Mucosa of rectum (tissue), 2 donors: ENCODE results near the gene SP2.

ENCODE experiments used
- H3K27ac ChIP-seq, 2 donors: one replicate each; pipeline ENCODE4 v1.7.0; 2013; ENCODE audit warnings: inconsistent platforms in 2 of 2, low read depth in 2 of 2, low read length in 2 of 2
- H3K27me3 ChIP-seq, 2 donors: one replicate each; pipeline ENCODE4 v1.7.0; 2013; ENCODE audit warnings: low read length in 2 of 2; ENCODE audit not compliant: control insufficient read depth in 2 of 2, insufficient read depth in 2 of 2
- H3K36me3 ChIP-seq, 2 donors: one replicate each; pipeline ENCODE4 v1.7.0; 2013; ENCODE audit warnings: low read length in 2 of 2; ENCODE audit not compliant: control insufficient read depth in 2 of 2, insufficient read depth in 2 of 2
- H3K4me1 ChIP-seq, 2 donors: one replicate each; pipeline ENCODE4 v1.7.0; 2013; ENCODE audit warnings: low read length in 2 of 2, mild to moderate bottlenecking in 1 of 2; ENCODE audit not compliant: control insufficient read depth in 2 of 2, insufficient read depth in 2 of 2
- H3K4me3 ChIP-seq, 2 donors: one replicate each; pipeline ENCODE4 v1.7.0; 2013; ENCODE audit warnings: low read length in 2 of 2
- H3K9ac ChIP-seq, 2 donors: one replicate each; pipeline ENCODE4 v1.7.0; 2013; ENCODE audit warnings: low read length in 2 of 2, low read depth in 1 of 2, mild to moderate bottlenecking in 1 of 2
- H3K9me3 ChIP-seq, 2 donors: one replicate each; pipeline ENCODE4 v1.7.0; 2013; ENCODE audit warnings: low read length in 2 of 2; ENCODE audit not compliant: control insufficient read depth in 2 of 2
- donor health status: healthy.
- donor health status: Normal muscosa, but diverticular disease.

SP2 gene

GRCh38 chr17:47949197-47949759 lies 53.2 kb downstream of the SP2 start:
- Histone ChIP-seq H3K4me1 (peaks cover 63 to 68% of the 10 kb centered on the region in 2 donors), H3K4me3 (peak overlapping the region; percentile 58 to 59), H3K27me3 (no peaks in the 10 kb centered on the region), H3K9ac (peak overlapping the region; percentile 54 to 63), H3K9me3 (no peaks in the 10 kb centered on the region), H3K27ac (peak overlapping the region; percentile 79 to 83), H3K36me3 (peaks cover 31 to 37% of the 10 kb centered on the region in 2 donors)

DNA sequence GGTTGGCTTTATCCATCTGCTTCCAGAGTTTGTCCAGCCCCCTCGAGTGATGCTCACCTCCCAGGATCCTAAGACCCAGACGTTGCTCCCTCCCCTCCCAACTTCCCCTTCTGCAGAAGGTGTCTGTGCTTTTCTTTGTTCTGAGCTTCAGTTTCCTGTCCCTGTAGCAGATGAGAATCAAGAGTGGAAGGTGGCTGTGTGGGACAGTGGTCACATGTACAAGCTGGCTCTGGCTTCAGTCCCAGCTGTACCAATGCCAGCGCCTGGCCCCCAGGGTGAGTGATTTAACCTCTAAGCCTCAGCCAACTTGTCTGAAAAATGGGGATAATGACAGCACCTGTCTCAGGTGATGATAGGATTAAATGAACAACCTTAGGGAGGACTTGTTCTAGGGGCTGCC lies 53.9 kb downstream of the SP2 start:
- H3K4me3 ChIP-seq = peak overlapping the region; percentile 58 to 59
- no peaks in the 10 kb centered on the region for H3K9me3 ChIP-seq
- no peaks in the 10 kb centered on the region for H3K27me3 ChIP-seq
- peak overlapping the region; percentile 54 to 63 for H3K9ac ChIP-seq
- peaks cover 58 to 64% of the 10 kb centered on the region in 2 donors for H3K4me1 ChIP-seq
- H3K36me3 ChIP-seq = peaks cover 35 to 41% of the 10 kb centered on the region in 2 donors
- peak overlapping the region; percentile 79 to 83 for H3K27ac ChIP-seq

- Histone ChIP-seq H3K27ac (peak overlapping the region; percentile 79 to 83), H3K4me3 (no peak overlapping the region), H3K4me1 (peaks cover 59 to 61% of the 10 kb centered on the region in 2 donors), H3K36me3 (peaks cover 35 to 41% of the 10 kb centered on the region in 2 donors), H3K9me3 (no peaks in the 10 kb centered on the region), H3K9ac (peak overlapping the region; percentile 41 to 63), H3K27me3 (no peaks in the 10 kb centered on the region)
Measured at GRCh38 chr17:47950448-47950847, 54.4 kb downstream of the SP2 start.

GRCh38 chr17:47952171-47953021 lies 56.4 kb downstream of the SP2 start:
- H3K4me3 ChIP-seq = peak overlapping the region; percentile 41 to 56
- H3K4me1 ChIP-seq = peaks cover 46 to 49% of the 10 kb centered on the region in 2 donors
- no peaks in the 10 kb centered on the region for H3K27me3 ChIP-seq
- H3K27ac ChIP-seq = peak overlapping the region; percentile 96 to 99
- peak overlapping the region; percentile 56 to 99 for H3K9ac ChIP-seq
- no peaks in the 10 kb centered on the region for H3K9me3 ChIP-seq
- peaks cover 37 to 39% of the 10 kb centered on the region in 2 donors for H3K36me3 ChIP-seq

- Histone ChIP-seq H3K4me3 (peak overlapping the region; percentile 65 to 94), H3K36me3 (peaks cover 30 to 33% of the 10 kb centered on the region in 2 donors), H3K27me3 (no peaks in the 10 kb centered on the region), H3K4me1 (peaks cover 46 to 50% of the 10 kb centered on the region in 2 donors), H3K9ac (peak overlapping the region; percentile 71 to 99), H3K27ac (peak overlapping the region; percentile 96 to 99), H3K9me3 (no peaks in the 10 kb centered on the region)
Measured at GRCh38 chr17:47953909-47954308, 57.9 kb downstream of the SP2 start.

GRCh38 chr17:47955497-47956461 lies 59.7 kb downstream of the SP2 start:
- H3K9ac ChIP-seq = peak overlapping the region; percentile 95 to 99

DNA sequence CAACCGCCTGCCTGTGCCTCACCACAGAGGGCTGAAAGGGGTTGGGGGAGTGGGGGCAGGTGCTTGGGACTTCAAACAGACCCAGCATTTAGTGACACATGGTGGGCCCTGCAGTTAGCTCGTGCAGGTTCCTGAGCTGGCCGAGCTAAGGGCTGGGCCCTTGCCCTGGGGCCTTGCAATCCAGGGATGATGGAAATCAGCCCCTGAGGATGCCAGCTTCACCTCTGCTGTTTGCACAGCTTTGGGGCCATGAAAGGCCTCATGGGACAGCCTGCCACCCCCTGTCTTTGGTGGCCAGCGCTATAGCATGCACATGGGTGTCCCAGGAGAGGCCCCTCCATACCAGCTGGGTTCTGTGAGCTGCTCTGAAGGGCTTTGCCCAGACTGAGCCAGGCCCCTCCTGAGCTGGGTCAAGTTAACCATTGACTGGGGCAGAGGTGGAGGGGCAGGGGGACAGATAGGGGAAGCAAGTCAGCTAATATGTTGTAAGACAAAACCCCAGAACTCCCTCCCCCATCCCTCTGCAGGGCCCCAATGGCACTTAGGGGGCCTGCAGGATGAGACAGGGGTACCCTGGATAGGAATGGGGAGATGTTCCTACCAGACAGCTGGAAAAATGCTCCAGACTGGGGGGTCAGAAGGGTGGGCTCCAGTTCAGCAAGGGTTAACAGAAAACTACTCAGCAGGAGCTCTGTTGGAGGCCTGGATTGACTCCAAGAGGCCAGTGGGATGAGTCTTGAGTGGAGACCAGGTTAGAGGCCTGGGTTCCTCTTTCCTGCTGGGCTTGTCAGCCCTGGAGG lies 61.0 kb downstream of the SP2 start:
- peaks cover 34 to 49% of the 10 kb centered on the region in 2 donors for H3K4me1 ChIP-seq
- peak overlapping the region; percentile 94 to 97 for H3K4me3 ChIP-seq
- peaks cover 18 to 20% of the 10 kb centered on the region in 2 donors for H3K36me3 ChIP-seq
- H3K9ac ChIP-seq = peak overlapping the region; percentile 95 to 99
- H3K27me3 ChIP-seq = no peaks in the 10 kb centered on the region
- H3K27ac ChIP-seq = peak overlapping the region; percentile 96 to 99
- no peaks in the 10 kb centered on the region for H3K9me3 ChIP-seq

More at GRCh38 chr17:47955497-47956461, 59.7 kb downstream of the SP2 start:
- Histone ChIP-seq H3K36me3 (peaks cover 18 to 26% of the 10 kb centered on the region in 2 donors), H3K27me3 (no peaks in the 10 kb centered on the region), H3K4me3 (peak overlapping the region; percentile 94 to 97), H3K9me3 (no peaks in the 10 kb centered on the region), H3K27ac (peak overlapping the region; percentile 96 to 99), H3K4me1 (peaks cover 38 to 48% of the 10 kb centered on the region in 2 donors)

- peak within 1 kb of the TSS; percentile 95 to 99 for H3K9ac ChIP-seq
- H3K36me3 ChIP-seq = peaks cover 12 to 13% of the 10 kb centered on the region in 2 donors
- no peaks in the 10 kb centered on the region for H3K27me3 ChIP-seq
- H3K4me3 ChIP-seq = peak within 1 kb of the TSS; percentile 94 to 97
- peaks cover 29 to 45% of the 10 kb centered on the region in 2 donors for H3K4me1 ChIP-seq
- H3K9me3 ChIP-seq = no peaks in the 10 kb centered on the region
- H3K27ac ChIP-seq = peak within 1 kb of the TSS; percentile 96 to 99
Measured at GRCh38 chr17:47957591-47958490, 61.8 kb downstream of the SP2 start, which contains the start of gene PRR15L. TSS of gene PRR15L (minus strand) at chr17:47957883. CDS start at chr17:47953234, 4,649 bp downstream.
